Erythroblast (primary cell): ENCODE data around the gene LIN7A.
"Not testable (repeated sequence)": the region's sequence is repeated elsewhere in the genome, so short reads cannot be mapped to it uniquely, and the experiment has no call there.

Source experiments
- DNase-seq, 2 experiments: peaks; one replicate each; lab custom pipeline; 2025; lab: John Stamatoyannopoulos, UW
- GATA1 ChIP-seq: IDR thresholded peaks from 2 replicates; pipeline ENCODE4 v1.6.1; 2011; ENCODE audit warnings: low read depth, mild to moderate bottlenecking, control low read depth, low read length, moderate library complexity
- POLR2A ChIP-seq: IDR thresholded peaks from 2 replicates; pipeline ENCODE4 v1.6.1; 2011; ENCODE audit warnings: mild to moderate bottlenecking, low read length

The LIN7A gene

GRCh38 chr12:80794551-80794950 lies 143.2 kb downstream of the LIN7A start:
- no peak for DNase-seq
- no peak for TF ChIP-seq GATA1
- TF ChIP-seq POLR2A, result no peak

- DNase-seq, result no peak
- TF ChIP-seq GATA1, result no peak
- TF ChIP-seq POLR2A, result no peak
Observed at GRCh38 chr12:80792861-80793260, 144.9 kb downstream of the LIN7A start.

GRCh38 chr12:80791863-80792262 lies 145.9 kb downstream of the LIN7A start:
- no peak for DNase-seq
- no peak for TF ChIP-seq GATA1

- not testable (repeated sequence) for DNase-seq
Observed at GRCh38 chr12:80788407-80788806, 149.3 kb downstream of the LIN7A start.

- DNase-seq, result not testable (repeated sequence)
Observed at GRCh38 chr12:80782963-80783470, 154.7 kb downstream of the LIN7A start.

GRCh38 chr12:80781313-80781712 lies 156.4 kb downstream of the LIN7A start:
- TF ChIP-seq GATA1, result no peak
- TF ChIP-seq POLR2A, result no peak
- no peak for DNase-seq

GRCh38 chr12:80780746-80781145 lies 157.0 kb downstream of the LIN7A start:
- DNase-seq, result no peak
- TF ChIP-seq POLR2A (no peak), GATA1 (no peak)

GRCh38 chr12:80778005-80778541 lies 159.7 kb downstream of the LIN7A start:
- peak; percentile 90 to 92 for DNase-seq
- TF ChIP-seq POLR2A (no peak), GATA1 (no peak)

- peak in 1 of 2 experiments; percentile 43 for DNase-seq
- TF ChIP-seq POLR2A (no peak), GATA1 (no peak)
Observed at GRCh38 chr12:80777587-80777986, 160.1 kb downstream of the LIN7A start.

- no peak for TF ChIP-seq GATA1
- no peak for TF ChIP-seq POLR2A
- peak; percentile 49 to 59 for DNase-seq
Observed at GRCh38 chr12:80776706-80777105, 161.0 kb downstream of the LIN7A start.

GRCh38 chr12:80770958-80771357 lies 166.8 kb downstream of the LIN7A start:
- TF ChIP-seq GATA1 (no peak), POLR2A (no peak)
- no peak for DNase-seq

GRCh38 chr12:80769553-80770140 lies 168.1 kb downstream of the LIN7A start:
- DNase-seq, result no peak
- no peak for TF ChIP-seq POLR2A
- no peak for TF ChIP-seq GATA1

GRCh38 chr12:80766897-80767296 lies 170.8 kb downstream of the LIN7A start:
- TF ChIP-seq GATA1, result no peak
- no peak for TF ChIP-seq POLR2A
- DNase-seq, result no peak

- no peak for DNase-seq
- TF ChIP-seq POLR2A, result no peak
- TF ChIP-seq GATA1, result no peak
Observed at GRCh38 chr12:80766210-80766609, 171.5 kb downstream of the LIN7A start.

GRCh38 chr12:80763874-80764273 lies 173.9 kb downstream of the LIN7A start:
- DNase-seq, result peak; percentile 38 to 56
- TF ChIP-seq GATA1 (no peak), POLR2A (no peak)
